ENCODE results near the gene BSX. TPM values are rescaled to one million over a fixed set of nuclear protein-coding genes. Genes with fewer than 3 reads are reported as not detected.

The BSX gene
- total RNA-seq, 1 donor from 2014 or later = not detected

DNA sequence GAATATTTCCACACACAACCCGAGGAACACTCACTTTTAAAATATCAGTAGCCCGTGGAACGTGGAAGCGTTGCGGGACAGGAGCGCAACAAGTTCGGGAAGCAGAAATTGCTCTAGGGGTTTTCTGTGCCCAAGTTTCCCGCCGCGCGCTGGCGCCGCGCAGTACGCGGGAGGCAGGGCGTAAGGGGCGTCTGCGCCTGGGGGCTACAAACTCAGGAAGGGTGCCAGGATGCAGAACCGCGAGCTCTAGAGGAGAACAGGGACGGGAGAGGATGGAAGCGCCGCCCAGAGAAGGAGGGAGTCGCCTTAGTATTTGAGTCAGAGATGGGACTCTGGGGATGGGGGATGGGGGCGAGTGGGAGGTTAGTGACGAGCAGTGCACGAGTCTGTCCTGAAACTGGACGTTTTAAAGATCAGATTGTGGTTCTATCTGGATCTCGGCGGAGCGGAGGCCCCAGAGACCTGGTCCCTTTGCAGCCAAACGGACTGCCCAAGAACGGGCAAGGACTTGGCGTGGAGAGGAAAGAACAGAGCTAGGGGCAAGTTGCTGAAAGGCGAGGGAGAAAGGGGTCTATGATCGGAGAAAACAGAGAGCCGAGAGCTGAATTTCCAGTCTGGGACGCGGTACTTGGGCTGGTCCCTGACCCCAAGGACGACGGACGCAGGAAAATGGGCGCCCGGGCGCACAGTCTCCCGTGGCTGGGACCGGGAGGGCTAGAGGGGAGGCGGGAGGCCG is 4.7 kb downstream of the BSX start:
- ATAC-seq (no peak), DNase-seq (no peak)
- H3K27ac ChIP-seq = no peak overlapping the region
- H3K36me3 ChIP-seq = no peaks in the 10 kb centered on the region
- no peaks in the 10 kb centered on the region for H3K9me3 ChIP-seq
- peaks cover 12% of the 10 kb centered on the region for H3K4me1 ChIP-seq
- TF ChIP-seq, protein P1, sequence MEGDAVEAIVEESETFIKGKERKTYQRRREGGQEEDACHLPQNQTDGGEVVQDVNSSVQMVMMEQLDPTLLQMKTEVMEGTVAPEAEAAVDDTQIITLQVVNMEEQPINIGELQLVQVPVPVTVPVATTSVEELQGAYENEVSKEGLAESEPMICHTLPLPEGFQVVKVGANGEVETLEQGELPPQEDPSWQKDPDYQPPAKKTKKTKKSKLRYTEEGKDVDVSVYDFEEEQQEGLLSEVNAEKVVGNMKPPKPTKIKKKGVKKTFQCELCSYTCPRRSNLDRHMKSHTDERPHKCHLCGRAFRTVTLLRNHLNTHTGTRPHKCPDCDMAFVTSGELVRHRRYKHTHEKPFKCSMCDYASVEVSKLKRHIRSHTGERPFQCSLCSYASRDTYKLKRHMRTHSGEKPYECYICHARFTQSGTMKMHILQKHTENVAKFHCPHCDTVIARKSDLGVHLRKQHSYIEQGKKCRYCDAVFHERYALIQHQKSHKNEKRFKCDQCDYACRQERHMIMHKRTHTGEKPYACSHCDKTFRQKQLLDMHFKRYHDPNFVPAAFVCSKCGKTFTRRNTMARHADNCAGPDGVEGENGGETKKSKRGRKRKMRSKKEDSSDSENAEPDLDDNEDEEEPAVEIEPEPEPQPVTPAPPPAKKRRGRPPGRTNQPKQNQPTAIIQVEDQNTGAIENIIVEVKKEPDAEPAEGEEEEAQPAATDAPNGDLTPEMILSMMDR (IDR thresholded peaks at IDR 0.05) = no peak
- H3K27me3 ChIP-seq (ENCODE audit: low read depth) = peaks cover 96% of the 10 kb centered on the region
- peak overlapping the region; percentile 28 for H3K4me3 ChIP-seq
- intact Hi-C loops (cut with DNase I) = no loop called here

DNA sequence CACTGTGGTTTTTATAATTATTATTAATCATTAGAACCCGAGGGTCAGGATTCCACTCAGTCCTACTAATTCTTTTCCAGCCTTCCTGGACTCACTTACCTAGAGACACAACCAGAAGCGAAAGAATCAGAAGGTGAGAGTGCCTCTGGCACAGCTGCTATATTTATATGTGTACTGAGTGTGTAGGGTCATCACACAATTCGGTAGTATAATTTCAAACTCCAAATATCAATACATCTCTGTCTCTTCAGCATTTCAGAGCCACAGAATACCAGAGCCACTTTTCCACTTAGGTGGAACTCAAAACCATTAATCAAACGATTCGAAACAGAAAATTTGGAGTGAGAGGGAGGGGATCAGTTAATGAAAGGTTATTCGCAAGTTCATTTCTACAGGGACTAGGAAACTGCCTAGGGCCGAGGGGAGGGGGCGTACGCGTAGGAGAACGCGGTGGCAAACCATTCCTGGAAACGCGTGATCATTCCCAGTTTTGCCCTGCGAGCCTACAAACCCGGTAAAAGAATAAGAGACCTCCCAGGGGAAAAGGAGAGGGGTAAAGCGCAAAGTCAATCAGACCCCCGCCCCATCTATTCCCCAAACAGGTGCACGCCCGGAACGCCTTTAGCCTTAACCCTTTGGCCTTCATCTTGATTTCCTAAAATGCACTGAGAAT is 5.4 kb downstream of the BSX start:
- peaks cover 12% of the 10 kb centered on the region for H3K4me1 ChIP-seq
- intact Hi-C loops (cut with DNase I) = no loop called here
- no peaks in the 10 kb centered on the region for H3K9me3 ChIP-seq
- no peak overlapping the region for H3K27ac ChIP-seq
- TF ChIP-seq, protein P1 (IDR thresholded peaks at IDR 0.05) = no peak
- no peak overlapping the region for H3K4me3 ChIP-seq
- H3K27me3 ChIP-seq (ENCODE audit: low read depth) = peaks cover 94% of the 10 kb centered on the region
- DNase-seq (no peak), ATAC-seq (no peak)
- no peaks in the 10 kb centered on the region for H3K36me3 ChIP-seq

DNA sequence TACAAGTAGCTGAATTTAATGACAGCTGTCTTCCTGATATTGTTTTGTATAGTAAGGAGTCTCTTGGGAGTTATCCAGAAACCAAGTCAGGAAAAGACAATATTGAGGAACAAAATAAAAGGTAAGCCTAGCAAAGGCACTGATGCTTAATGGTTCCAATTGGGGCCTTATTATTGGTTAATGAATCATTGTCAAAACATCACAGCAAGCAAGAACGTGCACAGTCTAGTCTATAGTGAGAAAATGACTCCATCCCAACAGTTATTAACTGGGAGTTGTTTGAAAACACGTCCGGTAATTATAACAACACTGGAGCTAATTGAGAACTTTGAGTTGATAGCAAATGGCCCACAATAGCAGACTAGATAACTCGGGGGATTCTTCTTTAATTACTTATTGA is 17.7 kb downstream of the BSX start:
- TF ChIP-seq, protein P1 (IDR thresholded peaks at IDR 0.05) = no peak
- H3K4me1 ChIP-seq = no peaks in the 10 kb centered on the region
- intact Hi-C loops (cut with DNase I) = no loop called here

DNA sequence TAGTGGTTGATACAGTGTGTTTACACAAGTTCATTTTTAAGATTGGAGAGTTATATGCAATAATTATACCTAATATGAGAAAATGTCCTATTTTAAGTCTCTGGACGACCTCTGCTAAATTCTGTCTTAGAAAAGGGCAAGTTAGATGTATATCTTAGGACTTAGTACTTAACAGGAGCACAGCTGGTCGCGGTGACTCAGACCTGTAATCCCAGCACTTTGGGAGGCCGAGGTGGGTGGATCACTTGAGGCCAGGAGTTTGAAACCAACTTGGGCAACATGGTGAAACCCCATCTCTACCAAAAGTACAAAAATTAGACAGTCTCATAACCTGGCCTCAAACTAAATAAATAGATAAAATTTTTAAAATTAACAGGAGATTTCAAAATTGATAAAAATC is 27.2 kb downstream of the BSX start:
- intact Hi-C loops (cut with DNase I) = no loop called here
- TF ChIP-seq, protein P1 (IDR thresholded peaks at IDR 0.05) = no peak

More for the DNA sequence above, 17.7 kb downstream of the BSX start:
- H3K9me3 ChIP-seq = no peaks in the 10 kb centered on the region
- H3K27ac ChIP-seq = no peak overlapping the region
- ATAC-seq = no peak
- DNase-seq = no peak
- H3K36me3 ChIP-seq = no peaks in the 10 kb centered on the region
- H3K27me3 ChIP-seq (ENCODE audit: low read depth) = peaks cover 20% of the 10 kb centered on the region
- no peak overlapping the region for H3K4me3 ChIP-seq

DNA sequence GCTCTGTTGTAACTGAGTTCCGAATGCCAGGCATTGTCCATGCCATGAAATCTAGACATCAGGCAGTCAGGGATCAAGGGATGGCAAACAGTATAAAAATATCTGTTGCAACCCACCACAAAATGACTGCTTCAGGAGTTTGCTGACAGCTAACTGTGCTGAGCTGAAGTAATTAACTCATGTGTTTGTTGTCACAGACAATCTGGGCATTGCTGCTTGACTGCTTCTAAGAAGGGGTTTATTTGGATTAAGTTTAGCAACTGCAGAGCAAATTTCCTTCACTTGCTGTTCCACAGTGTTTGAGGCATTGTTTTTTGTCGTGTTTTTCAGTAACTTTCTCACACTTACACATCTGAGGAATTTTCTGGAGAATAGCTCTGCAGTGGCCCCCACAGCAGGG is 30.4 kb downstream of the BSX start:
- no peak overlapping the region for H3K27ac ChIP-seq
- no peak for DNase-seq
- no peak for ATAC-seq
- H3K27me3 ChIP-seq (ENCODE audit: low read depth) = no peaks in the 10 kb centered on the region
- peaks cover 17% of the 10 kb centered on the region for H3K36me3 ChIP-seq
- H3K4me3 ChIP-seq = no peak overlapping the region
- H3K4me1 ChIP-seq = no peaks in the 10 kb centered on the region
- no peaks in the 10 kb centered on the region for H3K9me3 ChIP-seq
- TF ChIP-seq, protein P1 (IDR thresholded peaks at IDR 0.05) = no peak
- intact Hi-C loops (cut with DNase I) = no loop called here

More for the DNA sequence above, 27.2 kb downstream of the BSX start:
- H3K36me3 ChIP-seq = no peaks in the 10 kb centered on the region
- H3K27me3 ChIP-seq (ENCODE audit: low read depth) = no peaks in the 10 kb centered on the region
- H3K4me1 ChIP-seq = no peaks in the 10 kb centered on the region
- H3K27ac ChIP-seq = no peak overlapping the region
- H3K4me3 ChIP-seq = no peak overlapping the region
- H3K9me3 ChIP-seq = no peaks in the 10 kb centered on the region
- DNase-seq = no peak
- ATAC-seq = no peak
